ENCODE results near the gene MAPK8IP2. TPM values are rescaled to one million over a fixed set of nuclear protein-coding genes. Genes with fewer than 3 reads are reported as not detected.

Gene MAPK8IP2
- total and polyA plus RNA-seq, 10 of the 15 experiments (the other 5 are each of a cell fraction or from before 2014, with no cell fraction given) = 0.01 to 0.13 (median 0.06) TPM; not detected in 4

DNA sequence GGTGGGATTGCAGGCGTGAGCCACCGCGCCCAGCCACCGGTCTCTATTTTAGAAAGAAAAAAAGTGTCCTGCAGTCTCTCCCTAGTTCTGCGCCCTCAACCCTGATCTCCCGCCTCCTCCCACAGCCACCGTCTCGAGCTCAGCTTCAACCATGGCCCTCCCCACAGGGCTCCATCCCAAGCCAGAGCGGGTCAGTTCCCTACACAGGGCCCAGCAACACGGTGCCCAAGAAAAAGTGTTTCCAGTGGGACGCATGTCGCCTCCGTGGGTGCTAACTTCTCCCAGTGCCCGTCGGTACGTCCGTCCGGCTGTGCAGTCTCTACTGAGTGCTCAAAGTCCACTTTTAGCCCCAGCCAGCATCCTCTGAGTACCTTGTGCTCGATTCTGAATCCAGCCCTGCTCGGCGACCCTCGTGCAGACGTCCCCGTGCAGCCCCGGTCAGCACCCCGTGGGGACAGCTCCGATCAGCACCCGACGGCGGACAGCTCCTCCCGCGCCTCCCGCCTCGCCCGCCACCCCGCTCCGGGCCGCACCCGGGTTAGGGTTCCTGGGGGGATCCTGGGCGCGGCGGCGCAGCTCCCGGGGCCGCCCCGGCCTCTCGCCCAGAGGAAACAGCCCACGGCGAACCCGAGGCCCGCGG lies 657 bp upstream of the MAPK8IP2 start (continued):
- TF ChIP-seq, protein P1, sequence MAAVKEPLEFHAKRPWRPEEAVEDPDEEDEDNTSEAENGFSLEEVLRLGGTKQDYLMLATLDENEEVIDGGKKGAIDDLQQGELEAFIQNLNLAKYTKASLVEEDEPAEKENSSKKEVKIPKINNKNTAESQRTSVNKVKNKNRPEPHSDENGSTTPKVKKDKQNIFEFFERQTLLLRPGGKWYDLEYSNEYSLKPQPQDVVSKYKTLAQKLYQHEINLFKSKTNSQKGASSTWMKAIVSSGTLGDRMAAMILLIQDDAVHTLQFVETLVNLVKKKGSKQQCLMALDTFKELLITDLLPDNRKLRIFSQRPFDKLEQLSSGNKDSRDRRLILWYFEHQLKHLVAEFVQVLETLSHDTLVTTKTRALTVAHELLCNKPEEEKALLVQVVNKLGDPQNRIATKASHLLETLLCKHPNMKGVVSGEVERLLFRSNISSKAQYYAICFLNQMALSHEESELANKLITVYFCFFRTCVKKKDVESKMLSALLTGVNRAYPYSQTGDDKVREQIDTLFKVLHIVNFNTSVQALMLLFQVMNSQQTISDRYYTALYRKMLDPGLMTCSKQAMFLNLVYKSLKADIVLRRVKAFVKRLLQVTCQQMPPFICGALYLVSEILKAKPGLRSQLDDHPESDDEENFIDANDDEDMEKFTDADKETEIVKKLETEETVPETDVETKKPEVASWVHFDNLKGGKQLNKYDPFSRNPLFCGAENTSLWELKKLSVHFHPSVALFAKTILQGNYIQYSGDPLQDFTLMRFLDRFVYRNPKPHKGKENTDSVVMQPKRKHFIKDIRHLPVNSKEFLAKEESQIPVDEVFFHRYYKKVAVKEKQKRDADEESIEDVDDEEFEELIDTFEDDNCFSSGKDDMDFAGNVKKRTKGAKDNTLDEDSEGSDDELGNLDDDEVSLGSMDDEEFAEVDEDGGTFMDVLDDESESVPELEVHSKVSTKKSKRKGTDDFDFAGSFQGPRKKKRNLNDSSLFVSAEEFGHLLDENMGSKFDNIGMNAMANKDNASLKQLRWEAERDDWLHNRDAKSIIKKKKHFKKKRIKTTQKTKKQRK (IDR thresholded peaks at IDR 0.05; ENCODE audit: low read depth, low read length) = no peak
- TF ChIP-seq ATF7 (IDR thresholded peaks at IDR 0.05; ENCODE audit: low read depth) (no peak), SMARCA5 (IDR thresholded peaks at IDR 0.05) (no peak), RCOR1 (conservative IDR thresholded peaks at IDR 0.05; ENCODE audit: low read depth, low read length) (peak; percentile 71; the same call in 1 of the 2 replicates), BHLHE40 (IDR thresholded peaks at IDR 0.05; ENCODE audit: borderline replicate concordance in 1 of 2, low read depth in 2 of 2, low read length in 1 of 2) (peak in 1 of 2 experiments; percentile 20; a peak in 1 of 4 replicates), SREBF1 (IDR thresholded peaks at IDR 0.05; ENCODE audit: low read length) (peak; percentile 92), NR2F1 (conservative IDR thresholded peaks at IDR 0.05) (no peak)

DNA sequence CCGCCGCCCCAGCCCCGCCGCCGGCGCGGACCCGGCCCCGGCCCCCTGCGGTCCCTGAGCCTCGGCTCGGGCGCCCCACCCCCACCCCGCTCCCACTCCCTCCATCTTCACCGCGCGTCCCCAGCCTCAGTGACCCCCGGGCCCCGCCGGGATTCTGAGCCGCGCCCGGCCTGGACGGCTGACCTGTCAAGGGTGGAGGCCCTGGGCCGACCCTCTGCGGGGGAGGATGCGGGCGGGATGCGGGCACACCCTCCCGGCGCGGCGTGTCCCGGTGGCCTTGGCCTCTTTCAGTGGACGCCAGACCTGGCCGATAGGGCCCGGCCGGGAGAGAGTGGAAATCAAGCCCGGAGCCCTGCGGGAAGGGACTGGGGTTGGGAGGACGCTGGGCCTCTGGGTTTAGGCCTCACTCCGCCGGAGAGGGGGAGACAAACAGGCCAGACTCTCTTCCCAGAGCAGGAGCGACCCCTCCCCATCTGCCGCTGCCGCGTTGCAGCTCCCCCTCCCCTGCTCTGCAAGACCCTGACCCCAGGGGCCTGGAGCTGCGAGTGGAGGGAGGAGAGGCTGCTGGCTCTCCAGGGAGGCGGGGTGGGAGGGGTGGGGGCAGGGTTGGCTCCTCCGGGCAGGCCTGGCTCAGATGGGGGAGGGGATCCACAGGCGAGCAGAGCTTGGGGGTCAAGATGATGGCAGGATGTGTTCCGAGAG lies 525 bp downstream of the MAPK8IP2 start:
- Histone ChIP-seq H4K20me1 (ENCODE audit: control insufficient read depth, insufficient read depth) (no peaks in the 10 kb centered on the region), H3K4me2 (ENCODE audit: control insufficient read depth, insufficient read depth) (0 out of 2 replicates have a peak overlapping the region, but pooled peaks have one; percentile 22), H3K36me3 (ENCODE audit: control insufficient read depth in 2 of 2, insufficient read depth in 2 of 2, low read length in 1 of 2) (no peaks in the 10 kb centered on the region), H3K79me2 (ENCODE audit: control insufficient read depth, insufficient read depth, low read length) (no peaks in the 10 kb centered on the region), H3K27me3 (replicated peaks in 1 of 2; ENCODE audit: control insufficient read depth in 2 of 2, insufficient read depth in 2 of 2, low read length in 1 of 2) (peaks cover 5 to 6% of the 10 kb centered on the region in 2 experiments; a peak in 3 of 4 replicates), H3K4me3 (no peak overlapping the region), H2AFZ (ENCODE audit: control insufficient read depth, low read depth, low read length) (no peak overlapping the region), H3K9me3 (replicated peaks; ENCODE audit: control insufficient read depth, insufficient read depth, low read length) (no peaks in the 10 kb centered on the region), H3K4me1 (ENCODE audit: control insufficient read depth, insufficient read depth, low read length) (no peaks in the 10 kb centered on the region), H3K27ac (ENCODE audit: control insufficient read depth, insufficient read depth) (no peak overlapping the region), H3K9ac (ENCODE audit: control insufficient read depth, insufficient read depth, low read length) (no peak overlapping the region)
- 18% methylated on average over 30 of the region's 52 CpGs for WGBS (ENCODE audit: insufficient coverage, insufficient replicate concordance, low lambda C conversion rate, missing lambda C conversion rate)
- ATAC-seq (no peak), FAIRE-seq (no peak), DNase-seq (ENCODE audit: low read depth, low spot score) (no peak)
- RAD21 ChIA-PET (ENCODE audit: unreplicated experiment) = interaction anchor here (1.0 kb wide), 1 partner anchor 20 kb away, joined by 3 read pairs; no protein-coding TSS in a partner anchor
- POLR2A ChIA-PET = no interaction called here
- no TSS peak for BruUV-seq (replicated peaks)
- SMC1A ChIA-PET (ENCODE audit: uncharacterized antibody, unreplicated experiment) = no interaction called here
- intact Hi-C loops (cut with micrococcal nuclease; ENCODE audit: unreplicated experiment) = no loop called here
- in situ Hi-C loops (cut with MboI) = no loop called here
- CTCF ChIA-PET = no interaction called here
- TF ChIP-seq MYC (IDR thresholded peaks at IDR 0.05; ENCODE audit: insufficient read depth, insufficient read length, insufficient replicate concordance, low read length, severe bottlenecking) (no peak), POLR2A (IDR thresholded peaks at IDR 0.05; ENCODE audit: low read depth, low read length) (no peak), YBX1 (IDR thresholded peaks at IDR 0.05) (no peak), BCL11A (IDR thresholded peaks at IDR 0.05; ENCODE audit: low read depth, low read length) (no peak), WRNIP1 (IDR thresholded peaks at IDR 0.05; ENCODE audit: borderline replicate concordance, low read depth, low read length) (no peak), IKZF1 (conservative IDR thresholded peaks at IDR 0.05) (no peak), ZZZ3 (IDR thresholded peaks at IDR 0.05; ENCODE audit: control insufficient read depth, insufficient read length, low read depth) (no peak), RAD51 (IDR thresholded peaks at IDR 0.05) (no peak), IRF4 (IDR thresholded peaks at IDR 0.05; ENCODE audit: low read depth, low read length) (no peak), JUND (IDR thresholded peaks at IDR 0.05; ENCODE audit: low read depth, low read length) (no peak), IKZF2 (IDR thresholded peaks at IDR 0.05) (no peak)
- TF ChIP-seq, protein P2, sequence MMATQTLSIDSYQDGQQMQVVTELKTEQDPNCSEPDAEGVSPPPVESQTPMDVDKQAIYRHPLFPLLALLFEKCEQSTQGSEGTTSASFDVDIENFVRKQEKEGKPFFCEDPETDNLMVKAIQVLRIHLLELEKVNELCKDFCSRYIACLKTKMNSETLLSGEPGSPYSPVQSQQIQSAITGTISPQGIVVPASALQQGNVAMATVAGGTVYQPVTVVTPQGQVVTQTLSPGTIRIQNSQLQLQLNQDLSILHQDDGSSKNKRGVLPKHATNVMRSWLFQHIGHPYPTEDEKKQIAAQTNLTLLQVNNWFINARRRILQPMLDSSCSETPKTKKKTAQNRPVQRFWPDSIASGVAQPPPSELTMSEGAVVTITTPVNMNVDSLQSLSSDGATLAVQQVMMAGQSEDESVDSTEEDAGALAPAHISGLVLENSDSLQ (IDR thresholded peaks at IDR 0.05) = no peak
